22Rv1 (cell line): Measurements from ENCODE around the gene NUTM2F.
"Not testable (repeated sequence)": the region's sequence is repeated elsewhere in the genome, so short reads cannot be mapped to it uniquely, and the experiment has no call there.

Source experiments
- H3K27ac ChIP-seq: fragments of 450-650 bp; 2 replicates; pipeline ENCODE4 v1.5.1; 2017
- ZFX ChIP-seq: fragments of 450-650 bp; IDR thresholded peaks from 2 replicates; pipeline ENCODE4 v1.6.1; 2017; ENCODE audit warnings: antibody characterized with exemption, borderline replicate concordance
- TF ChIP-seq, protein P1 (sequence below): fragments of 450-650 bp; IDR thresholded peaks from 2 replicates; pipeline ENCODE4 v1.5.1; 2017; ENCODE audit warnings: mild to moderate bottlenecking

The NUTM2F gene

DNA sequence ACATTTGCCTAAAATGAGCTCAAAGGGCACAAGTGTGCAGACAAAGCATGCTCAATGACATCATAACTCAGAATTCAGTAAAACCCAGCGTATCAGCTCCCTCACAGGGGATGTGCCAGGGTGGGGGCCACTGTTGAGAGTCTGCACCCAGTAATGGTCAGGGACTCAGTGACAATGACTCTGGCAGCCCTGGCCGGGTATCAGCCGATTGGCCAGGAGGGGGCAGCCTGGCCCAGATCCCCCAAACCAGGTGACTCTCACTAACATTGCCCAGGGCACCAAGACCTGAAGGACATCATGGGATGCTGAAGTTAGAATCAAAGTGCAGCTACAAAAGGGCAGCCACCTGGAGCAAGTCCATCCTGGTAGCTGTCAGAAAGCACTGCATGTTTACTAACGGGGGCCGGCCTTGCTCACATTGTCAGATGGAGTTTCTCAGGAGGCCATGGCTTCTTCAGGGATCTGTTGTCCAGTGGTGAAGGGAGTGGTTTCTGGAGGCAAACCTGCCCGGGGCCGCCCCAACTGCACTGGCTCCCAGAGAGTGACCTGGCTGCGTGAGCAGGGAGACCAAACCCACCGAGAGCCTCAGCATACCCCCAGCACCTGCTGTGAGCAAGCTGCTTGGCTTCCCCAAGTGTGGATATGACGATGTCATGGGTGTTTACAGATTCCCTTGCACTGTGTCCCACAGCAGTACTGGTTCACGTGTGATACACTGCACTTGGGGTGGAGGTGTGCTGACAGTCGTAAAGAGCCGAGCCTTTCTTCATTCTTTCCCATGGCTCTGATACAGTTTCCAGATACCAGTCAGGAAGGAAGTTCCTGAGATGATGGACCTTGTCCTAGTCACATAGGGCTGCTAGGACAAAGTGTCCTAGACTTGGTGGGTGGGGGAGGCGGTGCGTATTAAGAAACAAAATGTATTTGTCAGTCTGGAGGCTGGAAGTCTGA lies 13.1 kb downstream of the NUTM2F start:
- H3K27ac ChIP-seq: not testable (repeated sequence)

DNA sequence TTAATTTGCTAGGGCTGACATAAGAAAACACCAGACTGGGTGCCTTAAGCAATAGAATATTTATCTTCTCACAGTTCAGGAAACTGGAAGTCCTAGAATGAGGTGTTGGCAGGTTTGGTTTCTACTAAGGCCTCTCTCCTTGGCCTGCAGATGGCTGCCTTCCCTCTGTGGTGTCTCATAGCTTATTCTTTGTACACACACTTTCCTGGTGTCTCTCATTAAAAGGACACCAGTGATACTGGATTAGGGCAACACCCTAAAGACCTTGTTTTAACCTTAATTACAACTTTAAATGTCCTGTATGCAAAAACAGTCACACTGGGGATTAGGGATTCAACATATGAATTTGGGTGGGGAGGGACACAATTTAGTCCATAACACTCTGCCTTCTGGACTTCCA lies 25.1 kb downstream of the NUTM2F start:
- TF ChIP-seq, protein P1, sequence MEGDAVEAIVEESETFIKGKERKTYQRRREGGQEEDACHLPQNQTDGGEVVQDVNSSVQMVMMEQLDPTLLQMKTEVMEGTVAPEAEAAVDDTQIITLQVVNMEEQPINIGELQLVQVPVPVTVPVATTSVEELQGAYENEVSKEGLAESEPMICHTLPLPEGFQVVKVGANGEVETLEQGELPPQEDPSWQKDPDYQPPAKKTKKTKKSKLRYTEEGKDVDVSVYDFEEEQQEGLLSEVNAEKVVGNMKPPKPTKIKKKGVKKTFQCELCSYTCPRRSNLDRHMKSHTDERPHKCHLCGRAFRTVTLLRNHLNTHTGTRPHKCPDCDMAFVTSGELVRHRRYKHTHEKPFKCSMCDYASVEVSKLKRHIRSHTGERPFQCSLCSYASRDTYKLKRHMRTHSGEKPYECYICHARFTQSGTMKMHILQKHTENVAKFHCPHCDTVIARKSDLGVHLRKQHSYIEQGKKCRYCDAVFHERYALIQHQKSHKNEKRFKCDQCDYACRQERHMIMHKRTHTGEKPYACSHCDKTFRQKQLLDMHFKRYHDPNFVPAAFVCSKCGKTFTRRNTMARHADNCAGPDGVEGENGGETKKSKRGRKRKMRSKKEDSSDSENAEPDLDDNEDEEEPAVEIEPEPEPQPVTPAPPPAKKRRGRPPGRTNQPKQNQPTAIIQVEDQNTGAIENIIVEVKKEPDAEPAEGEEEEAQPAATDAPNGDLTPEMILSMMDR: no peak
- TF ChIP-seq ZFX: no peak

DNA sequence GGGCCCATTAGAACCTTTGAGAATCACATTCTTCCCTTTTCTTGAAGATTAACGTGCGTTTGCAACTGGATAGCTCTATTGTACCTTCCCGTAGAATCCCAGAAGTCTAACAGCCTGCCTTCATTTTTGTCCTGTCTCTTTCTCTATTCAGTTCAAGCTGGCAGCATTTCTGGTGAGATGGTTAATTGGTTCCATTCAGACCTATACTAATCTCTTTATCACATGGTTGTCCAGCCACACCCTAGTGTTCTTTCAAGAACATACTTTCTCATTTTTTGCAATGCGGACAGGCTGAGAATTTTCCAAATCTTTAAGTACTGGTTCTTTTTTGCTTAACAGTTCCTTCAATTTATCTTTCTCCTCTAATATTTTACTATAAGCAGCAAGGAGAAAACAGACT lies 26.0 kb downstream of the NUTM2F start:
- no peak overlapping the region for H3K27ac ChIP-seq
- no peak for TF ChIP-seq ZFX
- TF ChIP-seq, protein P1: no peak

More for the DNA sequence above, 25.1 kb downstream of the NUTM2F start:
- no peak overlapping the region for H3K27ac ChIP-seq

DNA sequence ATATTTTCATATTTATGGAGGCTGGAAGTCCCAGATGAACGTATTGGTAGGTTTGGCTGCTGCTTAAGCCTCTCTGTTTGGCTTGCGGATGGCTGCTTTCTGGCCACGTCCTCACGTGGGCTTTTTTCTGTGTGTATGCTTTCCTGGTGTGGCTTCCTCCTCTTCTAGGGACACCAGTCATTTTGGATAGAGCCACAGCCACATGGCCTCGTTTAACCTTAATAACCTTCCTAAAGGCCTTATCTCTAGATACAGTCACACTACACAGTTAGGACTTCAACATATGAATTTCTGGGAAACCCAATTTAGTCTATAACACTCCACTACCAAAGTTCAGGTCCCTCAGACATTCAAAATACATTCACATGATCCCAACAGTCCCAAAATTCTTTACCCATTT lies 26.9 kb downstream of the NUTM2F start:
- no peak overlapping the region for H3K27ac ChIP-seq
- no peak for TF ChIP-seq ZFX
- TF ChIP-seq, protein P1: no peak

DNA sequence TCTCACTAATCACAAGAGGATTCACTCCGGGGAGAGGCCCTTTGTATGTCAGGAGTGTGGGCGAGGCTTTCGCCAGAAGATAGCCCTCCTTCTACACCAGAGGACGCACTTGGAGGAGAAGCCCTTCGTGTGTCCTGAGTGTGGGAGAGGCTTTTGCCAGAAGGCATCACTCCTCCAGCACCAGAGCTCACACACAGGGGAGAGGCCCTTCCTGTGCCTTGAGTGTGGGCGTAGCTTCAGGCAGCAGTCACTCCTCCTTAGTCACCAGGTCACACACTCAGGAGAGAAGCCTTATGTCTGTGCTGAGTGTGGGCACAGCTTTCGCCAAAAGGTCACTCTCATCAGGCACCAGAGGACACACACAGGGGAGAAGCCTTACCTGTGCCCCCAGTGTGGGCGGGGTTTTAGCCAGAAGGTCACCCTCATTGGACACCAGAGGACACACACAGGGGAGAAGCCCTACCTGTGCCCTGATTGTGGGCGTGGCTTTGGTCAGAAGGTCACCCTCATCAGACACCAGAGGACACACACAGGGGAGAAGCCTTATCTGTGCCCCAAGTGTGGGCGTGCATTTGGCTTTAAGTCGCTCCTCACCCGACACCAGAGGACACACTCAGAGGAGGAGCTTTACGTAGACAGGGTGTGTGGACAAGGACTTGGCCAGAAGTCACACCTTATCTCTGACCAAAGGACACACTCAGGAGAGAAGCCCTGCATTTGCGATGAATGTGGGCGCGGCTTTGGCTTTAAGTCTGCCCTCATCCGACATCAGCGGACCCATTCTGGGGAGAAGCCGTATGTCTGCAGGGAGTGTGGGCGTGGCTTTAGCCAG lies 27.8 kb downstream of the NUTM2F start:
- TF ChIP-seq, protein P1: no peak
- TF ChIP-seq ZFX: no peak
- no peak overlapping the region for H3K27ac ChIP-seq

DNA sequence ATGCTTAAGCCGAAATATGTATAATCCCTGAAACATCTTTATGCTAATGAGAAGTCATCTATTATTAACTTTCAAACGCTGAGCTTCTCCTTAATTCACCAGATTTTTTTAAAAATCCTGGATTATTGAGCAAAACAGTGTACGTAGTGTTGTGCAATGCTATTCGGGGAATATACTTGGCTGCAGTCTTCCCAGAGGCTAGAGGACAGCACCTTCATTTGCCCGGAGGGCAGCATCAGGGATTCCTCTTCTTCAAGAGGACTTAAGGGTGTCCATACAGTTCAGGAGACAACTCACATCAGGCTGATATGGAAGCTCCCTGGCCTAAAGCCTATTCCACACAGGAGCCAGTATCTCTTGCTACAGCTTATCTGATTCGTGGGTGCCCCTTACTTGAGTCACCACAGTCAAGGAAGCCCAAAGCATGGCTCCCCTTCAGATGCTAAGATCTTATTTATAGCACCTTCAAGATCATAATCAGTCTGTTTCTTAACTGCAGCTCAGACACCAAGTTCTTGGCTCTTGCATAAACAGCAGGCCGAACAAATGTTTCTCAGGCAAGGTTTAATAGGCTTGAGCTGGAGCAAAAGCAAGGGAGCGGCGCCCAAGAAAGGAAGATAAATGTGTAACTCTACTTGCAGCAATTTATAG lies 29.4 kb downstream of the NUTM2F start:
- no peak for TF ChIP-seq ZFX
- TF ChIP-seq, protein P1: no peak
- H3K27ac ChIP-seq: no peak overlapping the region

DNA sequence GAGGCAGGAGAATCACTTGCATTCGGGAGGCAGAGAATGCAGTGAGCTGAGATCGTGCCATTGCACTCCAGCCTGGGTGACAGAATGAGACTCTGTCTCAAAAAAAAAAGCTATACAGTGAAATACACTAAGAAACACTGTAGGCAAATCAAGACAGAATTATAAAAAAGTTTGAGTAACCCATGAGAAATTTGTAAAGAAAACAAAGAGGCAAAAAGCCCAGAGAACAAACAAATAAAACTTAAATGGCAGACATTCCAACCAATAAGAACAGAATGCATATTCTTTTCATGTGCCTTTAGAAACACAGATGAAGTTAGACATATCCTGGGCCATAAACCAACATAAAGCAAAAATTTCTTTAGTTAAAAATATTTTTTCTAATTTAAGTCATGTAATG lies 38.8 kb downstream of the NUTM2F start:
- H3K27ac ChIP-seq: no peak overlapping the region
- TF ChIP-seq, protein P1: no peak
- no peak for TF ChIP-seq ZFX
